ENCODE results near the gene SOBP.

- TF ChIP-seq CTCF (IDR thresholded peaks at IDR 0.05) = no peak
- no peak for TF ChIP-seq POLR2A (IDR thresholded peaks at IDR 0.05)
These were observed 135.3 kb downstream of the SOBP start for GRCh38 chr6:107625264-107625663.

All from esophagus squamous epithelium (tissue), 4 donors.